Measurements from ENCODE around the gene DNMBP.
"Not testable (repeated sequence)": the region's sequence is repeated elsewhere in the genome, so short reads cannot be mapped to it uniquely, and the experiment has no call there.

DNMBP gene

DNA sequence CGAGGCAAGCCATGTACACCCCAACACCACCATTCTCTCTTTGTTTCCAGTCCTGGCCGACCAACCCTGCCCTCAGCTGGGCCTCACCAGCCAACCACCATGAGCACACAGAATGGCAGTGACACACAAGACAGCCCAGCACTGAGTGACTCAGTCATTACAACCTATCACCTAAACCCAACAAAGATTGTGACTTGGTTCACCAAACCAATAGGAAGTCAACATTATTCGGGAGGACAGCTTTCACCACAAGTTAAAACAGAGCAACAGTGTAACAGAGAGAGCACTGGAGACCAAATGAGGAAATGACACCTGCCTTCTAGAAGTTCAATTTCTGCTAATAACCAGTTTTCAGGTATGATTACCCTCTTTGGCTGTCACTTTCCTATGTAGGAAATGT lies 72.1 kb downstream of the DNMBP start:
- DNase-seq (ENCODE audit: low spot score in 2 of 2) (no peak), ATAC-seq (ENCODE audit: low read depth) (peak; percentile 35)
- peaks cover 19% of the 10 kb centered on the region for H3K36me3 Mint-ChIP-seq
- H3K9me3 Mint-ChIP-seq, result peaks cover 7% of the 10 kb centered on the region
- H3K4me1 Mint-ChIP-seq, result peaks cover 14% of the 10 kb centered on the region
- no peak overlapping the region for H3K4me3 Mint-ChIP-seq
- no peaks in the 10 kb centered on the region for H3K27me3 Mint-ChIP-seq
- no peak overlapping the region for H3K27ac Mint-ChIP-seq

DNA sequence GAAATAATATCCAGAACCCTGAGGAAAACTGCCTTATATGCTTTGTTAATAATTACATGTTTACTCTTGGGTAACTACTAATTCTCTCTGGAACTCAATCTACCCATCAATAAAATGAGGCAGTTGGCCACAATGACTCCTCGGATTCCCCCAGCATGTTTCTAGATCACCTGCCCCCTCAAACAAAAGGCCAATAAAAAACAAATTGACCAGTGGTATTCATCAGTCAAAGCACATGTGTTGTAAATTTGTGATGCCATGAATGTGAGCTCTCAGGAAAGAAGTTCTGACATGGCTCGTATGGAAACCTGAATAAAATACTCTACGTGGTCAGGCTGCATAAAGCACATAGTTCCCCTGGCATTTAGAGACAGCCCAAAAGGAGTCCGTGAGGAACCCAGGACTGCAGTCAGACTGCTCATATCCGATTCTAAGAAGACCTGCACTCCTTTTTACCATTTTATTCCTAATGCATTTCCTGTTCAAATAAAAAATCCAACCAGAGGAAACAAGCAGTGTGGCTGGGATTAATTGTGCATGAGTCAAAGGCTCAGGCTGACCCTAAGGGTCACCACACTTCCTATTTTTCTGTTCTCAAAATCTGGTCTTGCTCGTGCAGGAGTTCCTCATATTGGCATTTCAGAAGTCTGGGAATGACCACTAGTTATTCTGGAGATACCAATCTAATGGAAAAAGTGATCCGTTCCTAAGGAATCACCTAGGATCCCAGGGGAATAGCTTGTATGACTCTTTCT lies 77.4 kb downstream of the DNMBP start:
- H3K4me3 Mint-ChIP-seq; H3K9me3 Mint-ChIP-seq; H3K27ac Mint-ChIP-seq; ATAC-seq (ENCODE audit: low read depth); DNase-seq (ENCODE audit: low spot score in 2 of 2); H3K4me1 Mint-ChIP-seq; H3K27me3 Mint-ChIP-seq: not testable (repeated sequence)
- peaks cover 17% of the 10 kb centered on the region for H3K36me3 Mint-ChIP-seq

DNA sequence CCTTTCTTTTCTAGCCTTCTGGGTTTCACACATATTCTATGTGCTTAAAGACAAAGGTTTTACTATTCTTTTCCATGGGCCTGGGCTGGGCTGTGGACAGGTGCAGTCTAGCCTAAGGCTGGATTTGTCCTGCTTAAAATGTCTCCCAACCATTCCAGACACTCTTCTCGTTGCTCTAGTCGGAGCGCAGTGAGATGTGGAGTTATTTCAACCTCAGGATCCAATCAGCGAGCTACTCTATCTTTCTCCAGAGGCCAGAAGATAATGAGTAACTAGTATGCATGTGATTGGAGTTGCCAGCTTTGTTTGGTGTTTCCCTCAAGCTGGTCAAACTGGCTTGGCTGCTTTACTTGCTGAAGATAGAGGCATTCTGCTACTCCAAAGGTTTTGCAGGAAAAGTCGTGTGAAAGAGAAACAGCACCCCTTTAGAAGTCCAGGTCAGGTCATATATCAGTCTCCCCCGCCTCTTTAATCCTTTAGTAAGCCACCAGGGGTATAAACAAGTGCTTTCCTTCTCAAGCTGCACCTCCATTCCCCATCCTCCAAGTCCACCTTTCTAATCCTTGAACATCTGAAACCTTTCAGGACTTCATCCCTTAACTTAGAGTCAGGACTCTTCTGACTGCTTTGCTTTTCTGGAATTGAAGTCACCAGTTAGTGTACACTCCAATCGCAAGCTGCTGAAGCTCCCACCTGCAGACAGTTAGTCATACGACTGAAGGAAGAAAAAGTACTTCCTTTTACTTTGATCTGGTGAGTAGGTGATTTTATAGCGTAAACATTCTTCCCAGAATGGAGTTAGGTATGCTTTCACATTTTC lies 78.8 kb downstream of the DNMBP start:
- ATAC-seq (ENCODE audit: low read depth) (no peak), DNase-seq (ENCODE audit: low spot score in 2 of 2) (no peak)
- H3K27me3 Mint-ChIP-seq, result no peaks in the 10 kb centered on the region
- H3K27ac Mint-ChIP-seq, result no peak overlapping the region
- peaks cover 17% of the 10 kb centered on the region for H3K36me3 Mint-ChIP-seq
- H3K9me3 Mint-ChIP-seq, result no peaks in the 10 kb centered on the region
- no peak overlapping the region for H3K4me3 Mint-ChIP-seq
- peaks cover 7% of the 10 kb centered on the region for H3K4me1 Mint-ChIP-seq

DNA sequence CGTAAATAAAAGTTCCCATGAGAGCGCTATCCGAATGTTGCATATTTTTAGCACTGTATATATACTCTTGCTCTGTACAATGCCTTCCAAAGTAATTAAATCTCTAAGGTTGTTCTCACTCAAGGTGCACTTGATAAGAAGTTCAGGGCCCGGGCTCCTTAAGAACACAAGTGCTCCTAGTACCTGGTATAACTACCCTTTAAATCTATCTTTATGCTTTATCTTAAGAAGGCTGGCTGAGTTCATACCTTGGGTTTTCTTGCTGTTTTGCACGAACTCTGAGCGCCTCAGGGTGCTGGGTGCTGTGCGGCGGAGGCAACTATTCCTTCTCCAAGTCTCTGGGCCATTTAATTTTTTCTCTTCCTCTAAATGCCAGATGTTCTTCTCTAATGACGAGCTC lies 80.4 kb downstream of the DNMBP start:
- Mint-ChIP-seq H3K4me3 (no peak overlapping the region), H3K36me3 (peaks cover 19% of the 10 kb centered on the region), H3K4me1 (peaks cover 7% of the 10 kb centered on the region), H3K27ac (no peak overlapping the region), H3K27me3 (no peaks in the 10 kb centered on the region), H3K9me3 (no peaks in the 10 kb centered on the region)
- no peak for ATAC-seq (ENCODE audit: low read depth)
- DNase-seq (ENCODE audit: low spot score in 2 of 2), result no peak

DNA sequence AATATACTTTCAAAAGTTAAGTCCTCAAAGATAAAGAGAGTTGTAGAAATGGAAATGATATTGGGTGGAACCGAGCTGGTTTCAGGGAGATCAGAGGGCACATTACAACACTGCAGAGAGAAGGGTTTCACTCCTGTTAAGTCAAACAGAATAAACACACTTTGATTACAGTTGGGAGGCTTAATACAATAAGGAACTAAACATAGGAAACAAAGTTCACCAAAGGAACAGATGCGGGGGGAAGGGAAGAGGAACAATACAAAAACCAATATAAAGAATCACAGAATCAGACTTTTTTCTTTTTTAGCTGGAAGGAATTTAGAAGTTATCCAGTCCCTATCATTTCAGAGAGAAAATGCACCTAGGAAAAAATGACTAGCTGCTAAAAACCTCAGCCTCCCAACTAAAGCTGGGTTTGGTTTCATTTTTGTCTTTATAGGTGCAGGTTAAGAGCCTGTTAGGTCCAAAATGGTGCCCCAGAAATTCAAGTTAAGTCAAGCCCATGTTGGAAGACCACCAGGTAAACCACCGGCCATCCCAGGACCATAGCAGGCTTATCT lies 81.9 kb downstream of the DNMBP start:
- ATAC-seq (ENCODE audit: low read depth) (no peak), DNase-seq (ENCODE audit: low spot score in 2 of 2) (no peak)
- Mint-ChIP-seq H3K27ac (no peak overlapping the region), H3K27me3 (no peaks in the 10 kb centered on the region), H3K36me3 (peaks cover 25% of the 10 kb centered on the region), H3K4me3 (no peak overlapping the region), H3K4me1 (peaks cover 12% of the 10 kb centered on the region), H3K9me3 (no peaks in the 10 kb centered on the region)

DNA sequence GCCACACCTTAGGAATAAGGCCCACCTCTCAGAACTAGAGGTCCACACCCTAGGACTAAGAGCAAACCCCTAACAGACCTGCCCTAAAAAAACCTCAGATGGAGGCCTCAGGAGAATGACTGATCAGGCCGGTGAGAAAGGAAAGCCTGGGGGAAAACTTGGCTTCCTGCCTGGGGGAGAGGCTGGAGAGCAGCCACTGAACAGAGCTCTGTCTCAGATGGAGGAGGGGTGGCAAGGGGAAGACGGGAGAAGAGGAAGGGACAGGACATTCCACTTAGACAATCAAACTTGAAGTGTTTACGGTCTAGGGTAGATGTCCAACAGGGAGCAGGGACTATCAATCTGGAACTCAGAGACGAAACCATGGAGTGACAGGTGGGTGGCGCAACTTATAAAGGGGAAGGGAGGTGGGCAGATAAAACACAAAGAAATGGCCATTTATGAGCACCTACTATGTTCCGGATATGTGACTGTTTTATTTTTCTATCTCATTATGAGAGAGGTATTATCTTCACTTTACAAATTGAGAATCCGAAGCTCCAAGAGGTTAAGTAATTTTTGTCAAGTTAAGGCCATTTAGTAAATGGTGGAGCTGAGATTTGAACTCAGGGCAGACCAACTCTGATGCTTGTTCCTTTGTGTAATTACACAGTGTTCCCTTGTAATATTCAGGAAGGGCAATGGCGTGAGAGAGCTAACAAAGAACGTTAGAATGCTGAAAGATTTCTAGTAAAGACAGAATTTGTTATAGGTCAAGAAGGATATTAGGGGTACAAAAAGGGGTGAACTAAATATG lies 82.6 kb downstream of the DNMBP start:
- Mint-ChIP-seq H3K36me3 (peaks cover 28% of the 10 kb centered on the region), H3K27me3 (no peaks in the 10 kb centered on the region), H3K4me3 (no peak overlapping the region), H3K9me3 (no peaks in the 10 kb centered on the region), H3K27ac (no peak overlapping the region), H3K4me1 (peaks cover 15% of the 10 kb centered on the region)
- no peak for ATAC-seq (ENCODE audit: low read depth)
- no peak for DNase-seq (ENCODE audit: low spot score in 2 of 2)

DNA sequence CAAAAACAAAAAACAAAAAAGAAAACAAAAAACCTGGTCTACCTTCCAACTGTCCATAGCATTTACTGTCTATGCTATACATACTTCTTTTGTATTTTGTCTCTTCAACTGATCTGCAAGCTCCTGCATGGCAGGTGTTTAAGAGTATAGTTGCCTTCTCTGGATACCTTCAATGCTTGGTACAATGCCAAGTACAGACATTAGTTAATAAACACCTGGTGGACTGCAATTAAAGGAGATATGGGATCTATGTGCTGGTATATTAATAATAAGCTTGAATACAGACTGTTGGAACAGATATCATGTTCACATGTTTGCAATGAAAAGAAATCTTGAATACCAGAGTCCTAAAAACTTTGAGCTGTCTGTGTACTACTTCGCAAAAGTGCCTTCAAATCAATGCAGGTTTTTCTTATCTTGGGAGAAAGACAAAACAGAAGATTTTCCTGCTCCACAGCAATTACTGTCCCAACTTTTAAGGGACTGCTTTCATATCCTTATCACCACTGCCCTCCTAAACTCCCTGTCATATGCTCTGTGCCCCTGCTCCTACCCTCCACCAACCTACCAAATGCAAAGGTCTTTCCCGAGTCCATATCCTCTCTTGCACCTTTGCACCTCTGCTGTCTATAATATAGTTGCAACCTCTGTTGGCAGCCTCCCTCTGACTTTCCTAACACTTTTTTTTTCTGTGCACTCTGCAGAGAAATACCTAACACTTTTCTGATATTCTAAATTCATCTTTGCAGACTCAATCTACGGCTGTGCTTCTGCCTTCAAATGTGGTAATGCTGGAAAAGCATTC lies 85.1 kb downstream of the DNMBP start:
- no peak for DNase-seq (ENCODE audit: low spot score in 2 of 2)
- Mint-ChIP-seq H3K27me3 (no peaks in the 10 kb centered on the region), H3K36me3 (peaks cover 24% of the 10 kb centered on the region), H3K9me3 (no peaks in the 10 kb centered on the region), H3K4me3 (no peak overlapping the region), H3K27ac (no peak overlapping the region), H3K4me1 (peaks cover 15% of the 10 kb centered on the region)
- ATAC-seq (ENCODE audit: low read depth), result no peak

DNA sequence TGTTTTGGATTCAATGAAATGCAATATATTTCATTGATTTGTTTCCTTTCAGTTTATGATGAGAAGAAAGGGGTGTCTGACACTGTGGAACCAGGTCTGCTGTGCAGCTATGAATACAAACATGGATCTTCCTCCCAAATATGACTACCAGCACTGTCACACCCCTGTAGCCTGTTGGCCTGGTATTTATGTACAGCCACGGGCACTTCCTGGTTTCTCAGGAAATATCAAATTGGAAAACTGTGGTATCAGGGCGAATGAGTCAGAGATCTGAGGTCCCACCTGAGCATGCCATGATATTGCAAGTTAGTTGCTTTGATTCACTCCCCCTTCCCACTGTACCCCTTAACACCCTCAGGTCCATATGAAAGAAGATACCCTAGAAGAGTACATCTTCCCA lies 87.8 kb downstream of the DNMBP start:
- H3K36me3 Mint-ChIP-seq, result peaks cover 23% of the 10 kb centered on the region
- no peak overlapping the region for H3K27ac Mint-ChIP-seq
- ATAC-seq (ENCODE audit: low read depth) (no peak), DNase-seq (ENCODE audit: low spot score in 2 of 2) (no peak)
- H3K9me3 Mint-ChIP-seq, result no peaks in the 10 kb centered on the region
- no peak overlapping the region for H3K4me3 Mint-ChIP-seq
- H3K27me3 Mint-ChIP-seq, result no peaks in the 10 kb centered on the region
- H3K4me1 Mint-ChIP-seq, result peaks cover 13% of the 10 kb centered on the region

DNA sequence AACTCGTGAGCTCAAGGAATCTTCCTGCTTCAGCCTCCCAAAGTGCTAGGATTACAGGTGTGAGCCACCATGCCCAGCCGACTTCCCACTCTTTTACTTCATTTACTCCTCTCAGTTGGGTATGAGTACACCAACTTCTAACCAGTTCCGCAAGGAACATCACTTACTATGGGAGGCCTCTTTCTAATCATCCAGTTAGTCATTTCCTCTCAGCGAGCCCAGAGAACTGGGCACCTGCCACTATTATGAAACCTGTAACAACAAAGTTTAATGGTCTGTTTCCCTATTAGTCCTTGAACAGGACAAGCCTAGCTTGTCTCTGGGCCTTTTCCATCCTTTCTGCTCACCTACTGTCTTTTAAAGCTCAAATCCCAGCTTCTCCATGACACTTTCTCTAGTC lies 88.8 kb downstream of the DNMBP start:
- no peak for ATAC-seq (ENCODE audit: low read depth)
- no peak overlapping the region for H3K4me3 Mint-ChIP-seq
- no peaks in the 10 kb centered on the region for H3K9me3 Mint-ChIP-seq
- DNase-seq (ENCODE audit: low spot score in 2 of 2), result no peak
- H3K27ac Mint-ChIP-seq, result no peak overlapping the region
- no peaks in the 10 kb centered on the region for H3K27me3 Mint-ChIP-seq
- peaks cover 23% of the 10 kb centered on the region for H3K36me3 Mint-ChIP-seq
- peaks cover 13% of the 10 kb centered on the region for H3K4me1 Mint-ChIP-seq

DNA sequence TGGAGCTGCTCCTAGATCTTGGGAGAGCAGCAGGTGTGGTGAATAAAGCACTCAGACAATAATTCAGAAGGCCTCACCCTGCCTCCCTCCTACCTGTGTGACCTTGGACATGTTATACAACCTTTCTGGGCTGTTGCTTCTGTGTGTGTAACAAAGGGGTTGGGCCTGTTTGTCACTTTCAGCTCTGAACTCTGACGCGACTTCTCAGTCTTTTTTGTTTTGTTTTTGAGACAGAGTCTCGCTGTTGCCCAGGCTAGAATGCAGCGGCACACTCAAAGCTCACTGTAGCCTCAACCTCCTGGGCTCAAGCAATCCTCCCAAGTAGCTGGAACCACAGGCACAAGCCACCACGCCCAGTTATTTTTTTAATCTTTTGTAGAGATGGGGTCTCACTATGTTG lies 89.3 kb downstream of the DNMBP start:
- no peak overlapping the region for H3K27ac Mint-ChIP-seq
- DNase-seq (ENCODE audit: low spot score in 2 of 2) (no peak), ATAC-seq (ENCODE audit: low read depth) (no peak)
- no peaks in the 10 kb centered on the region for H3K27me3 Mint-ChIP-seq
- H3K9me3 Mint-ChIP-seq, result no peaks in the 10 kb centered on the region
- peaks cover 13% of the 10 kb centered on the region for H3K4me1 Mint-ChIP-seq
- H3K4me3 Mint-ChIP-seq, result no peak overlapping the region
- H3K36me3 Mint-ChIP-seq, result peaks cover 23% of the 10 kb centered on the region

DNA sequence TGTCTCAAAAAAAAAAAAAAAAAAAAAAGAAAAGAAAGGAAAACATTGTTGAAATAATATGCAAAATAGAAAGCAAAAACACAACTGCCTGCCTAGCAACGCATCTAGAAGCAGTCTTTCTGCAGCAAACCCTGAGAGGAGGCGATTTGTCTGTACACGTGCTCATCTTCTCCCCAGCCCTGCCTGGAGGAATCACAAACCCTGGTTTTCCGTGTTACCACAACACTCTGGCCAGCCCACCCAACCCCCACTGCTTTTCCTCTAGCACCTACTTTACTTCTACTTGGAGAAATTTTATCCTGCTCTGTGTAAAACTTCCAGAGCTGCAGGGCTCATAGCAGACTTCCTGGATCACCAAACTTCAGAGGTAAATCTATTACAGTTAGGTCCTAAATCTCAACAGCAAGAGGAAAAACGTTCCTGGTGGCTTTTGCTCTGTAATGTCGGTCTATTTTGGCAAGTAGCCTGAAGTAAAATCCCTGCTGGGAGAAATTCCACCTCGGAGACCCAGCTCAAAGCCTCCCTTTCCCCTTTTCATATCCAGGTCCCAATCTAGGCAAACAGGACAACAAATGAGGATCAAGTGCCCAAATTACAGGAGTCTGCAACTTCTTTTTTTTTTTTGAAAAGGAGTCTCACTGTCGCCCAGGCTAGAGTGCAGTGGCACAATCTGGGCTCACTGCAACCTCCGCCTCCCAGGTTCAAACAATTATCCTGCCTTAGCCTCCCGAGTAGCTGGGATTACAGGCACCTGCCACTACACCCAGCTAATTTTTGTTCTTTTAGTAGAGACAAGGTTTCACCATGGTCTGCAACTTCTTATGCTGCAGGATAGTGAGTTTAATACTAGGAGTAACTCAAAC lies 91.6 kb downstream of the DNMBP start:
- Mint-ChIP-seq H3K27me3 (no peaks in the 10 kb centered on the region), H3K27ac (peak overlapping the region; percentile 48), H3K9me3 (no peaks in the 10 kb centered on the region), H3K4me1 (peaks cover 9% of the 10 kb centered on the region), H3K4me3 (no peak overlapping the region), H3K36me3 (peaks cover 15% of the 10 kb centered on the region)
- no peak for ATAC-seq (ENCODE audit: low read depth)
- DNase-seq (ENCODE audit: low spot score in 2 of 2), result no peak

DNA sequence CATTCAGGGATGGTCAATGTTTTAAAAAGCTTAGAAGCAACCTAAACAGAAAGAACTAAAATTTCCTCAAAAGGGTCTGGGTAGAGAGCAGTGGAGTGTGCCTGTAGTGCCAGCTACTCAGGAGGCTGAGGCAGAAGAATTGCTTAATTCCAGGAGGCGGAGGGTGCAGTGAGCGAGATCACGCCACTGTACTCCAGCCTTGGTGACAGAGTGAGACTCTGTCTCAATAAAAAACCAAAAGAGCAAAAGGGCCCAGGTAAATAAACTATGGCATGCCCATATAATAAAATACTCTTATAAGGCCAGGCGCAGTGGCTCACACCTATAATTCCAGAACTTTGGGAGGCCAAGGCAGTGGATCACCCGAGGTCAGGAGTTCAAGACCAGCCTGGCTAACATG lies 93.0 kb downstream of the DNMBP start:
- Mint-ChIP-seq H3K27ac (no peak overlapping the region), H3K4me3 (no peak overlapping the region), H3K36me3 (peaks cover 9% of the 10 kb centered on the region), H3K27me3 (no peaks in the 10 kb centered on the region), H3K9me3 (no peaks in the 10 kb centered on the region), H3K4me1 (peaks cover 2% of the 10 kb centered on the region)
- ATAC-seq (ENCODE audit: low read depth), result no peak
- DNase-seq (ENCODE audit: low spot score in 2 of 2), result no peak

DNA sequence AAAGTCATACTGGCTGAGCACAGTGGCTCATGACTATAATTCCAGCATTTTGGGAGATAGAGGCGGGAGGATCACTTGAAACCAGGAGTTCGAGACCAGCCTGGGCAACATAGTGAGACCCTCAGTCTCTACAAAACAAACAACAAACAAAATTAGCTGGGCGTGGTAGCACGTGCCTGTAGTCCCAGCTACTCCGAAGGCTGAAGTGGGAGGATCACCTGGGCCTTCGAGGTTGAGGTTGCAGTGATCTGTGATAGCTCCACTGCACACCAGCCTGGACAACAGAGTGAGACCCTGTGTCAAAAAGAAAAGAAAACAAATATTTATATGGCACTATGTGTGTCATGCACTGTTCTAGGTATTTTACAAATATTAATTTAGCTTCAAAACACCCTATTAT lies 94.3 kb downstream of the DNMBP start:
- DNase-seq (ENCODE audit: low spot score in 2 of 2) (no peak), ATAC-seq (ENCODE audit: low read depth) (no peak)
- Mint-ChIP-seq H3K27ac (no peak overlapping the region), H3K9me3 (no peaks in the 10 kb centered on the region), H3K4me3 (no peak overlapping the region), H3K36me3 (peaks cover 3% of the 10 kb centered on the region), H3K4me1 (peaks cover 2% of the 10 kb centered on the region), H3K27me3 (no peaks in the 10 kb centered on the region)

Measured in memory B cell (primary cell).